HG03575 (cell line): Measurements from ENCODE around the gene SLC6A15.

Experiments
- ATAC-seq: cut with Tn5 transposase; IDR thresholded peaks from one replicate; pipeline ENCODE4 v1.9.1; 2021; ENCODE audit not compliant: unreplicated experiment, insufficient number of reproducible peaks, low FRiP score; ENCODE audit errors: extremely low read depth

SLC6A15 gene

GRCh38 chr12:84813780-84814663, 98.6 kb downstream of the SLC6A15 start:
- ATAC-seq: no peak

- no peak for ATAC-seq
Observed at GRCh38 chr12:84811291-84811690, 101.3 kb downstream of the SLC6A15 start.

GRCh38 chr12:84810611-84811010, 102.0 kb downstream of the SLC6A15 start:
- ATAC-seq: no peak
